ENCODE results near the gene AKR7A3.

GRCh38 chr1:19250629-19251304, 37.8 kb downstream of the AKR7A3 start:
- TF ChIP-seq, protein P1, sequence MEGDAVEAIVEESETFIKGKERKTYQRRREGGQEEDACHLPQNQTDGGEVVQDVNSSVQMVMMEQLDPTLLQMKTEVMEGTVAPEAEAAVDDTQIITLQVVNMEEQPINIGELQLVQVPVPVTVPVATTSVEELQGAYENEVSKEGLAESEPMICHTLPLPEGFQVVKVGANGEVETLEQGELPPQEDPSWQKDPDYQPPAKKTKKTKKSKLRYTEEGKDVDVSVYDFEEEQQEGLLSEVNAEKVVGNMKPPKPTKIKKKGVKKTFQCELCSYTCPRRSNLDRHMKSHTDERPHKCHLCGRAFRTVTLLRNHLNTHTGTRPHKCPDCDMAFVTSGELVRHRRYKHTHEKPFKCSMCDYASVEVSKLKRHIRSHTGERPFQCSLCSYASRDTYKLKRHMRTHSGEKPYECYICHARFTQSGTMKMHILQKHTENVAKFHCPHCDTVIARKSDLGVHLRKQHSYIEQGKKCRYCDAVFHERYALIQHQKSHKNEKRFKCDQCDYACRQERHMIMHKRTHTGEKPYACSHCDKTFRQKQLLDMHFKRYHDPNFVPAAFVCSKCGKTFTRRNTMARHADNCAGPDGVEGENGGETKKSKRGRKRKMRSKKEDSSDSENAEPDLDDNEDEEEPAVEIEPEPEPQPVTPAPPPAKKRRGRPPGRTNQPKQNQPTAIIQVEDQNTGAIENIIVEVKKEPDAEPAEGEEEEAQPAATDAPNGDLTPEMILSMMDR (conservative IDR thresholded peaks at IDR 0.05): no peak
- no peak for TF ChIP-seq ZFX (IDR thresholded peaks at IDR 0.05)
